Stimulated activated CD4-positive, alpha-beta T cell treated with anti-CD3 and anti-CD28 coated beads, TNF-alpha, amount 100 ng/mL, for 1 hour (primary cell): ENCODE measurements around the gene FAIM2.

ENCODE experiments used
- DNase-seq, 3 donors: peaks; one replicate each; pipeline ENCODE4 v3.0.0-alpha.2; 2020; ENCODE audit warnings: low read depth in 3 of 3, low spot score in 1 of 3

The FAIM2 gene

DNA sequence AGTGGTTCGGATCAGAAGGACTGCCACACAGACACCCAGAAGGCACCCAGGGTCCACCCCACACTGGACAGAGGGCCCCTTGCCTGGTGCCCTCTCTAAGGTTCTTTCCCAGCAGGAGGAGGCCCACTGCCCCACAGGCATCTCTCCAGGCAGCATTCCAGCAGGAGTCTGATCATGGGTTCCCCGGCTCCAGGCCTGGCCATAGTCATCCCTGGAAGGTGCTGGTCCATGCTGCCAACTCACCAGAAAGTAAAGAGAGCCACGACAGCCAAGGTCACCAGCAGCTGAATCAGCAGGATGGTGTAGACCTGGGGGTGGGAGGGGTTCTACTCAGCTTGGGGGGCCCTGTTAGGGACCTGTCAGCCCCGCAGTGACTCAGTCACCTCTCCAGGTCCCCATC is 6.4 kb downstream of the FAIM2 start:
- DNase-seq = no peak

DNA sequence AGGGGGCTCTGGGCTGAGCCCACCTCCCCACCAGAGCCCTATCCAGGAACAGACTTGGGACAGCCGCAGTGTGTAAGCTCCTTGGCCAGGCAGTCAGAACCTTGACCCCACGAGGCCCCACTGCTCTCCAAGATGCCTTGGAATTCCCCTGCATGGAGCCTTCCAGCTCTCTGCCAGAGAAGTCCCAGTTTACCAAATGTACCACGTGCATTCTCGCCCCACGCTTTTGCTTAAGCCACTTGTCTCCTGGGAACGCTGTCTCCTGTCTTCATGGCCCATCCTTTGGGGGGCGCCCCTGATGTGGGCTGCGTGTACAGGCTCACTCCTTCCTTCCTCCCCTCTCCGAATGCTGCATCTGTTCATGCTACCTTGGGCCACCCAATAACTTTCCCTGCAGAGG is 7.9 kb downstream of the FAIM2 start:
- no peak for DNase-seq

DNA sequence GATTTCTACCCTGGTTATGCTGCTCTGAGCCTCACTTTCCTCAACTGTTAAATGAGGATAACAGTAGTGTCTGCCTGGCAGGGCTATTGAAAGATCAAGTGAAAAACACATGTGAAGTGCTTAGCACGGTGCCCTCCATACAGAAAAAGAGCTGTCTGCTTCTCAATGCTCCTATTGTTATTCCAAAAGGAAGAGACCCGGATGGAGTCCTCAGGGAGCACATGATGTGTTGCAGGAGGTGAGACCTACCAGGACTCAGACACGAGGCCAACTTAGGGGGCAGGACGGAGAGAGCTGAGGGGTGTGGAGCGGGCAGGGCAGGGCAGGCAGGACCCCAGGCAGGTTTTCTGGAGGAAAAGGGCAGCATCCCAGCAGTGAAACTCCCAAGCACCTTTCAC is 8.9 kb downstream of the FAIM2 start:
- no peak for DNase-seq

DNA sequence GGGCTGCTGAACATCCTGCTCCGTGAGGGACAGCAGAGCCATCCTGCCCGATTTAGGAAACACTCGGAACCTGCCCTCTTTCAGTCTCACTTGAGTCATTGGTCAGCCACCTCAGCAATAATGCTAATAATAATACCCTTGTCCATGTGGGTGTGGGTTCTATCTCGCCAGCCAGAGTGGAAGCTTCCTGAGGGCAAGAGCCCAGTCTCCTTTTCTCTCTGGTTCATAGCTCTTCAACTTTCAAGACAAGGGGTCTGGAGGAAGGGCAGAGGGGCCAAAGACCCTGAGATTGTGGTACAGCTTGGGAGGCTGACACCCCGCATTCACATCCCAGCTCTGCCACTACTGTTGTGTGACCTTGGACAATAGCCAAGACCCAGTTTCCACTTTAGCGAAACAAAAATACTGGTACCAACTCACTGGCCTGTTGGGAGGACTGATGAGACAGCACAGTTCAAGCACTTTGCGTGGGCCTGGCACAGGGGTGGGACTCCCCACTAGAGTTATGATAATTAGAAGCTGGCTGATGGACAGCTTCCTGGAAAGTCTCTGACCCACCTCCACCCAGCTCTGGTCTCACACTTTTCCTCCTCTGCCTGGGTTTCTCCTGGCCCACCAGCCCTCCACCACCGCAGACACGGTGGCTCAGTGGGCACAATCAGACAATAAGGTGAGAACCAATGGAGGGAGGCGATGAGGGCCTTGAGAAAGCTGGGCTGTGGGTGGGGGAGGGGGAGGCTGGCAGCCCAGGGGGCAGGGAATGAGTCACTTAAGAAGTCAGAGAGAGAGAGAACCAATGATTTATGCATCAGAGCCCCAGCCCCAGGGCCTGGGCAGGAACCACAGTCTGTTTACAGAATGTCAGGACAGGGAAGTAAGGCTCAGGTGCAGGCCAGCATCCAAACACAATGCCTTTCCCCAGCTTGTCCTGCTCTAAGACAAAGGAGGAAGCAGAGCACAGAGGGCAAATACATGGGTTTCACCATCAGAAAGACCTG is 9.6 kb downstream of the FAIM2 start:
- no peak for DNase-seq

DNA sequence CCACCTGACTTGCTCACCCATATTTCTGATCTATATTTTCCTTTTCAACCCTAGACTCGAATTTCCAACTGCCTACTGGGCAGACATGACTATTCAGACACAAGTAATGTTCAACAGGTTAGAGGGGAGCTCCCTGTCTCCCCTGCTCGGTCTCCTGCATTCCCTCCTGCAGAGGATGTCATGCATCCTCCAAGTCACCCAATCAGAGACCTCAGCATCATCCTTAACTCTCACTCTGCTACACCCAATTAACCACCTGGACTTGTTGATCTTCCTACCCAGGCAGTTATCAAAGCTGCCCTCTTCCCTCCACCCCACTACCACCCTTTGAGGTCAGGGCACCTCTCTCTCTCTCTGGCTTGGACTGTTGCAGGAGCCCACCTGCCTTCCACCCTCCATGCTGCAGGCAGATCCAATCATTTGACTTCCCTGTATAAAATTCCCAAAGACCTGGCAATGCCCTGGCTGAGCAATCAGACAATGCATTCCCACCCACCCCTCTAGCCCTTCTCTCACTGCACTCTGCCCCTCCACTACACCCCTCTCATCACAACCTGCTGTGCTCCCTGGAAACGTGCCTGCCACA is 10.9 kb downstream of the FAIM2 start:
- DNase-seq = no peak

DNA sequence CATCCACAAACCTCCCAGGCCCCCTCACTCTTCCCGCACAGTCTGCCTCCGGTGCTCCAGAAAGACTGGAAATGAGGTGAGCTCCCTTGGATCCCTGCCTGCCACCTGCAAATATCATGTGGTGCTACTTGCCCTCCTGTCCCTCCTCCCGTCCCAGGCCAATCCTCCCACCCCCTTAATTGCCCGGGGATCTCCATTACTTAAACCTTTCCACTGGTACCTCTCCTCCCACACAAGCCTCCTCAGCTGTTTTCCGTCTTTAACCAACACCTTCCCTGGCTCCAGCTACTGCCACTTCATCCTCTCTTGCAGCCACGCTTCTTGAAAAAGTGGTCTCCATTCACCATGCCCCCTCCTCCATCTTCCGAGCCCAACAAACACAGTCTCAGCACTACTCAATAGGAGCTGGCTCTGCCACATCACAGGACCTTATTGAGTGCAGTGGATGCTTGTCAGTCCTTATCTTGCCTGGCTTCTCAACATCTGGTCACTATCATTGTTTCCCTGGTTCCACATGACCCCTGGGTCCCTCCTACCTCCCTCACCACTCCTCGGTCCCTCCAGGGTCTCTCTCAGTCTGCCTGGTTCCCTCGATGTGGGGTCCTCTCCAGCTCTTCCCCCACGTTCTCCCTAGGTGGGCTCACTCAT is 11.5 kb downstream of the FAIM2 start:
- DNase-seq = no peak

DNA sequence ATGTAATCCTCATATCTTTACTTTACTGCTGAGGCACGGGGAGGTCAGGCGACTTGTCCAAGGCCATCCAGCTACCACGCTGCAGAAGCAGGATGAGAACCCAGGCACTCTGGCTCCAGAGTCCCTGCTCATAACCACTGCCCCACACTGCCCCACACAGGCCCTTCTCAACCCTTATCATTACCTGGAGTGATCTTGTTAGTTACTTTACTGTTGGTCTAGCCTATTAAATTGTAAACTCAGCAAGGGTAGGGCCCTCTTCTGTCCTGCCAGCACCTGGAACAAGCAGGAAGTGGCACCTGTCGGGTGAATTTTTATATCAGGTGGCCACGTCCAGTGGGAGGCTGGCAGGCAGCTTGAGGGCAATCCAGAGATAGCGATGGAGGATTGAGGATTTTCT is 12.2 kb downstream of the FAIM2 start:
- DNase-seq = no peak

DNA sequence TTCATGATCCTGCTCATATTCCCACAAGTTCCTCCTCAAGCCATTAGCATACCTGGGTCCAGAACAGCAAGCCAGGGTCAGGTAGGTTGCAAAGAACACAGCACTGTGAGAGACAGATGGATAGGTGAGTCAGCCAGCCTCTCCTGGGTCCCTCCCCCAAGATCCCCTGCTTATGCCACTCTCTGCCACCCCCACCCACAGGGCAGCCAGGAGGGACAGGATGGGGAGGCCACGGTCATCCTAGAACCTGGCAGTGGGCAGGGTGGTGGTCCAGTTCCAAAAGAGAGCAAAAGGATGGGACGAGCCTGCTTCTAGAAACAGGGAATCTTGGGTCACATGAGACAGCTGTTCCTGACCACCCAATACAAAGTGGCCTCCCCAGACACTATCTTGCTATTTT is 12.7 kb downstream of the FAIM2 start:
- no peak for DNase-seq

DNA sequence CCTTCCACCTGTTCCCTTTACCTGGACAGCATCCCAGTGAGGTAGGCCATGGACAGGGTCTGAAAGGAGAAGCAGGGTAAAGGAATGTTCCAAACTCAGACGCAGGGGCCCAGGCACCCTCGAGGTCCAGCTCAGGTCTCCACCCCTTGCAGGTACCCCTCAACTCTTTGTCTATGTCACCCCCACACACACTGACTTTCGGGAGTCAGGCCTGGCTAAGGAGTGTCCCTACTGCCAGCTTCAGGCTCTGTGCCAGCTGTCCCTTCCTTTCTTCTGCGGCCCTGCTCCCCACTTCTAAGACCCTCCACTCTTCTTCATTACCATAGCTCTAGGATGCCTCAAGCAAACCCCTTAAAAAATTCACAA is 13.6 kb downstream of the FAIM2 start:
- DNase-seq = no peak

DNA sequence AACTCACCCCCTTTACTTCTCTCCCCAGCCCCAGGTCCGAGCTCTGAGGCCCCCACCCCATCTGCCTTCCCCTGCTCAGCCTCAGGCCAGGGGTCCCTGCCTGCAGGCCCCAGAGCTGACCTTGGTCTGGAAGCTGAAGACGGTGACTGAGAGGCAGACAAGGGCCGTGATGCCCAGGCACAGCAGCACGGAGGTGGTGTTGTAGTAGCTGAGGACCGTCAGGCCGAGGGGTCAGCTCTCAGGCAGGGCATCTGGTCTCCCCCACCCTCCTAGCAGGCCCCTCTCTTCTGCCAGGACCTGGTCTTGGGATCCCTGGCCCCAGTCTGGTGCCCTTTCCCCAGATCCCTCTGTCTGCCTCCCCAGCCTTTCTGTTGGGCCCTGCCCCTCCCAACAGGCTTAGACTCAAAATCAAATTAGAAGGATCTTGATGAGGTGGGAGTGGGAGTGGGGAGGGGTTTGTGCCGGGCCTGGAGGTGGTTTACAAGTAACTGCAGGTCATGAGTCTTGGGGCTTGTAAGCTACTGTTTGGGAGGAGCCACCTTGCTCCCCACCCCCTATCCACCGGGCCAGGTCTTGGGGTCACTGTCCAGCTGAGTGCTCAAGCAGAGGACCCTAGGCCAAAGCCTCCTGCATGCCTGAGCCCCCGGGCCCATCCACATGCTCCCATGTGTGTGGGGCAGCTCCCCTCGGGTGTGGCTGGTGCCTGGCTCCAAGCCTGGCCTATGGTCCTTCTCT is 14.2 kb downstream of the FAIM2 start:
- DNase-seq = no peak

DNA sequence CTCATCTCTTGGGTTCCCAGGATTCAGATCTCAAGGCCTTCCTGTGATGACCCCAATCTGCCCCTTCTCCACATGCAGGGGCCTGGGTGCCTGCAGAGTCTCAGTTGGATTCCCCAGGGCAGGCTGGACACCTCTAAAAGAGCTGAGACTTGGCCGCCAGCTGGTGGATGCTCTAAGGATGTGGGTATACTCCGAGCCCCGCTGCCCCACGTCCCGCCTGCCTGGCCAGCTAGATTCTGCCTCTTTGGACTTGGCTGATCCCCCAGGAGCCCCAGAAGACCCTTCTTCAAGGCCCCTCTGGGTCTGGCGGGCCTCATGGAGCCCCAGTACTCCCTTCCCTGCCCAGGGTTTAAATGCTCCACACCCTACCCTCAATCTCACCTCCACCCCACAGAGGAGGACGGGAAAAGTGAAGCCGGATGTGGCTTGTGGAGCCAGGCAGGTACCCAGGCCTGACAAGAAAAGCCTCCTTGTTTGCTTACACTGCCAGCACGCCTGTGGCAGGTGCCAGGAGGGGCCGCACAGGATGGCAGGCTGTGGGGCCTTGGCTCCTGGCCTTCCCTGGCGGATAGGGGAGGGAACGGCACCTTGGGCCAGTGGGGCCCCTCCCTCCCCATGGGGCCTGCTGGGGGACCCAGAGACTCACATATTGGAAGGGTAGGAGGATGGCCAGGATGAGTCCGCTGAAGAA is 15.1 kb downstream of the FAIM2 start:
- no peak for DNase-seq

DNA sequence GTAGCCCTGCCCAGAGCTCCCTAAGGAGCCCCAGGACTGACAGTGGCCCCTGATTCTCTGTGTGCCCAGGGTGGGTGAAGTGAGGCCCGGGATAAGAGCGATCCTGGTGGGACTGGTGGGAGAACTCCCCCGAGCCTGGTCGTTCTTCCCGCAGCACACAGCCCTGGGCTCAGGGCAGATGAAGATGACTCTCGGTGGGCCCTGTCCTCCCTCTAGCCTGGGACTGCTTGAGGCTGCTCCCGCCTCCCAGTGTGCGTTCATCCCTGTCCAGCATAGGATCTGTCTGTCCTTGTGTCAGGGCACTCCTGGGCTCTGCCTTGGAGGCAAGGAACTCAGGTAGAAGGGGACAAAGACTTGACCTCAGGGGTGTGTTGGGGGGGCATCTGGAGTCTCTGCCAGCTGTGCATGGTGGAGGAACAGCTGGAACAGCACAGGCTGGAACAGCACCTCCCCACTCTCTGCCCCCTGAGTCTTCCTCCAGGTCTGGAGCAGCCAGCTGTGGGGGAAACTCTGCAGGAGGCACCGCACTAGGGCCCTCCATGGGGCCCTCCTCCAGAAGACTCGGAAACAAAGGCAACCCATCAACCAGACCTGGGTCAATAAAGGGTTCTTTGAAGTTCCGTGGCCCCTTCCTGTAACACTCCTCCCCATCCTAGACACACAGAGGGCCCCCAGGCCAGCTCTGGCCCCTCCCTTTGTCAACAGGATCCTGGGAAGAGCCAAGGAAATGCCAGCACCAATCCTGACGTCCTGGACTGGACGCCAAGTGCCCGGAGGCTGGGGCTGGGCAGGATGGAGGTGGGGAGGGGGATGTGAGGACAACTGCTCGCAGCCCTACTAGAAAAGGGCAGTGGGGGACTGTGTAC is 15.9 kb downstream of the FAIM2 start:
- DNase-seq = no peak

DNA sequence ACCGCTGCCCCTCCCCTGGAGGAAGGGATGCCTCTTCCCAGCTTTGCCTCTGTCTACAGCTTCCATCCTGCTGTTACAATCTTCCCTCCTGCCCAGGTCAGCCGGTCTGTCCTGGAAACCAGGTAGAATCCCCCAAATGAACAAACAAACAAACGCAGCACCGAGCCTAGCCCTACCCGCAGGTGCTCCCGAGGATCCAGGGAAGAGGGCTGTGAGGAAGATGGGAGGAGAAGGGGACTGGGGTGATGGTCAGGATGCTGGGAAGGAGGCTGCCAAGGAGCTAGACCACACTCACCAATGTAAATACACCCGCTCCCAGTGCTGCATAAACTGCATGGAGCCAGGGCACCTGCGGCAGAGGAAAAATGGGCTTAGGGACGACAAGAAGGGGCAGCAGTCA is 16.6 kb downstream of the FAIM2 start:
- no peak for DNase-seq

DNA sequence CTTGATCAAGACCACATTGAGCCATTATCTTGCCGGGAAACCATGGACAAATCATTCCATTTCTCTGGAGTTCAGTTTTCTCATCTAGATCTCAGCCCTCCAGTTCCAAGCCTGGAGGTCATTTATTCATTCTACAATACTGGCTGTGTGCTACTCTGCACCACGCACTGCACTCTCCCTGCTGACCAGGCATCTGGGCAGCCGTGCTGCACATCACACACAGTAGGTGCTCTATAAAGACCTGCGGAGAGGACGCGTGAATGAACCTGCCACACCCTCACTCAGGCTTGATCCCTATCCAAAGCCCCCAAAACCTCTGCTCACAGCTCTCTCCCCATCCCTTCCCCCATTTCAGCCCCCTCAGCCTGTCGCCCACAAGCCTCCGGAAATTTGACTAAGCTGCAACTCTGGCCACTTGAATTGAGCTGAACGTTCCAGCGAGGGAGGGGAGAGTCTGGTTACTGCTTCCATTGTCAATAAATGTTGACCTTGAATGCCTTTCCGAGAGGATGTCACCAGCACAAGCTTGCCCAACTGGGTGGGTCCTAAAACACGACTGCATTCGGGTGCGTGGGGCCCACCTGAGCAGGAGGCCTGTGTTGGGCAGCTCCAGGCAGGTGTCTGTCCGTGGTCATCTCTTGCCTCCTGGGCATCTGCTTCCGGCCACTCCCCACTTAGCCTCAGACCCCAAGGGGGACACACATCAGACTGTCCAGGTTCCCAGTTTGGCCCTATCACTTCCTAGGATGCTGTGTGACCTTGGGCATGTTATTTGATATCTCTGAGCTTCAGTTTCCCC is 17.8 kb downstream of the FAIM2 start:
- no peak for DNase-seq

DNA sequence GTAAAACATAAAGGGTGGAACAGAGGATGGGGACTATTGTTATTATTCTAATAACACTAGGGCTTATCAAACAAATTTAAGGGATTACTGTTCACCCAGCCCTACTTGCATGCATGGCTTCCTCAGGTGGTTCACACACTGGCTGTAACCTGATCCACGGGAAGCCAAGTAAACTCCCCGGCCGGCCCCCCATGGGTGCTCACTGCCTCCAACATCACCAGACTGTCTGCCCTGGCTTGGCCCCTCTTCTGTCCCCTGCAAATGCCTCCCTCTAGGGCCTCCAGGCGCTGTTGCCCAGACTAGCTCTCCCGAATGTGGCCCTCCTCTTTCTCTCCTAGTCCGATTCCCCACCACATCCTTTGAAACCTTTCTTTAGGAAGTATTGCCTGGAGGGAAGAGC is 18.6 kb downstream of the FAIM2 start:
- DNase-seq = no peak

DNA sequence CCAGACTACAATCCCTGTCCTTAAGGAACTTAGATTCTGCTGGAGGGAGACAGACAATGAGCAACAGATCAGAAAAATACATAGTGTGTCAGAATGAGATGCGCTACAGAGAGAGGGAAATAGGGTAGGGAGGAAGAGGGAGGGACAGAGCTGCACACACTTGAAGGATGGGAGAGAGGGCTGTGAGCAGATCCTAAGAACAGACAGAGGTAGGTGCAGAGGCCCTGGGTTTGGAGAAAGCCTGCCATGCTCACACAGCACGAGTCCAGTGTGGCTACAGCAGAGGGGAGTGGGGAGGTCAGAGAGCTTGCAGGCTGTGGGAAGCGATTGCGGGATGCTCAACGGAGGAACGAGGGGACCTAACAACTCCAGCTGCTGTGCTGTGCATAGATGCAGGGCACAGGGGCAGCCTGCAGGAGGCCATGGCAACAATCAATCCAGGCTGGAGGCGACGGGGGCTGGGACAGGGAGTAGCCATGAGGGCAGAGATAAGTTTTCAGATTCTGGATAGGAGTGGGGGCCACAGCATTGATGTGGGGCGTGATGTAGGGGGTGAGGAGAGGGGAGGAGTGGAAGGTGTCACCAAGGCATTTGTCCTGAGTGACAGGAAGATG is 20.7 kb downstream of the FAIM2 start:
- DNase-seq = no peak

DNA sequence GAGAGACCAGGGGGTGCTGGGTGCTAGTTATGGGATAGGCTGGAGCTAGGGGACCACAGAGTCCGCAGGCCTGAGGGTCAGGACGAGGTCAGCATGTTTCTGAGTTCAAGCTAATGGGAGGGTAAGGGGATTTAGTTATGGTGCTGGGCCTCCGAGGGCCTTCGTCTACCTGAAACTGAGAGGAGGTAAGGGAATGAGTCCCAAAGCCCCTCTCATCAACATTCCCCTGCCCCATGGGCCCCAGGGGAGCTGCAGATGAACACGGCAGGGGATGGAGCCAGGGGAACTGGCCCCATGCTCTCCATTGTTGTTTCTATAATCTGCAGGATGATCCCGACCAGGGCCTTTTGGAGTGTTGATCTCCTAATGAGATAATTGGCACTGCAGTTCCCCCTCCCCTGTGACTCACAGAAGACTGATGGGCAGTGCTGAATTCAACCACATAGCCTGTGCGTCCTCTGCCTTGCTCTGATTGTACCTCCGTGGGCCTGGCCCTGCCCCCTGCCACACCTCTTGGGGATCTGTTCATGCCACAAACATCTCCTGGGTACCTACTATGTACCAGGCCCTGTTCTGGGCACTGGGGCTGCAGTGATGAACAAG is 21.4 kb downstream of the FAIM2 start:
- DNase-seq = no peak
